ENCODE results near the gene SKI.

DNA sequence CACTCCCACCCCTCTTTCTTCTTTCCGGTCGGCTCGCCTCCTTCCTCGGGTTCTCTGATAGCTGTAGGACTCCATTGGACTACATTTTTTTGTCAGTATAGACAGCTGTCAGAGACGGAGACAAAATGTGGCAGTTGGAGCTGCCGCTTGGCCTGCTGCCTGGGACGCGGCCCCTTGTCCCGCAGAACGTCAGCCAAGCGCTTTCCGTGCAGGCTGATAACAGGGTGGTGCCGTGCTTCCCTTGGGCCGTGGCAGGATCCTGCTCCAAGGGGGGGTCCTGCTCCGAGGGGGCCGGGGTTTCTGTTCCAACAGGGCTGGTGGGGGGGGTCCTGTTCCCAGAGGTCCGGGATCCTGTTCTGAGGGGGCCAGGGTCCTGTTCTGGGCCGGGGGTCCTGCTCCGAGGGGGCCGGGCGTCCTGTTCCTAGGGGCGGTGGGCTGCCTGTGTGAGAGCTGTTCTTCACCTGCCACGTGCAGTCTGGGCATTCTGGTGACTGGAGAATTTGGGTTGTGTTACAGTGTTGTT is 4.9 kb downstream of the SKI start:
- TF ChIP-seq, protein P1, sequence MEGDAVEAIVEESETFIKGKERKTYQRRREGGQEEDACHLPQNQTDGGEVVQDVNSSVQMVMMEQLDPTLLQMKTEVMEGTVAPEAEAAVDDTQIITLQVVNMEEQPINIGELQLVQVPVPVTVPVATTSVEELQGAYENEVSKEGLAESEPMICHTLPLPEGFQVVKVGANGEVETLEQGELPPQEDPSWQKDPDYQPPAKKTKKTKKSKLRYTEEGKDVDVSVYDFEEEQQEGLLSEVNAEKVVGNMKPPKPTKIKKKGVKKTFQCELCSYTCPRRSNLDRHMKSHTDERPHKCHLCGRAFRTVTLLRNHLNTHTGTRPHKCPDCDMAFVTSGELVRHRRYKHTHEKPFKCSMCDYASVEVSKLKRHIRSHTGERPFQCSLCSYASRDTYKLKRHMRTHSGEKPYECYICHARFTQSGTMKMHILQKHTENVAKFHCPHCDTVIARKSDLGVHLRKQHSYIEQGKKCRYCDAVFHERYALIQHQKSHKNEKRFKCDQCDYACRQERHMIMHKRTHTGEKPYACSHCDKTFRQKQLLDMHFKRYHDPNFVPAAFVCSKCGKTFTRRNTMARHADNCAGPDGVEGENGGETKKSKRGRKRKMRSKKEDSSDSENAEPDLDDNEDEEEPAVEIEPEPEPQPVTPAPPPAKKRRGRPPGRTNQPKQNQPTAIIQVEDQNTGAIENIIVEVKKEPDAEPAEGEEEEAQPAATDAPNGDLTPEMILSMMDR (IDR thresholded peaks at IDR 0.05): no peak
- no peak for TF ChIP-seq POLR2A (IDR thresholded peaks at IDR 0.05)

Data from prostate gland (tissue), 2 donors.